Common myeloid progenitor, CD34-positive (primary cell): Measurements from ENCODE around the gene KIF13A.
"Not testable (repeated sequence)": the region's sequence is repeated elsewhere in the genome, so short reads cannot be mapped to it uniquely, and the experiment has no call there.

ENCODE experiments used
- CTCF ChIA-PET: fragments of 350-600 bp; sonication (Branson Sonifier 250); formaldehyde crosslinking; loops from one replicate; lab custom pipeline; 2021; ENCODE audit warnings: antibody characterized with exemption; lab: Charles Lee
- POLR2A ChIA-PET: fragments of 350-600 bp; sonication (Branson Sonifier 250); formaldehyde crosslinking; loops from one replicate; lab custom pipeline; 2021; ENCODE audit warnings: antibody characterized with exemption; lab: Charles Lee
- DNase-seq, 3 donors: peaks; one replicate each; pipeline versions ENCODE4 v3.0.0 to v3.0.0-alpha.2; 2013
- H3K27ac ChIP-seq, 2 experiments: 1 replicate in 1 of 2; 2 replicates in 1 of 2; pipeline ENCODE4 v1.7.0; 2013; ENCODE audit warnings: inconsistent platforms in 2 of 2, low read length in 2 of 2, mild to moderate bottlenecking in 2 of 2, low read depth in 1 of 2, moderate library complexity in 1 of 2; ENCODE audit not compliant: severe bottlenecking in 2 of 2, insufficient read depth in 1 of 2, poor library complexity in 1 of 2
- H3K27me3 ChIP-seq, 5 experiments: replicated peaks in 2 of 5; 1 replicate in 3 of 5; 2 replicates in 2 of 5; pipeline versions ENCODE4 v1.6.1 to v1.7.0; 2013; ENCODE audit warnings: low read length in 4 of 5, mild to moderate bottlenecking in 2 of 5, moderate library complexity in 2 of 5, inconsistent platforms in 1 of 5; ENCODE audit not compliant: insufficient read depth in 5 of 5, control insufficient read depth in 4 of 5
- H3K36me3 ChIP-seq, 4 experiments: 1 replicate in 2 of 4; 2 replicates in 2 of 4; pipeline versions ENCODE4 v1.6.1 to v1.7.0; 2013; ENCODE audit warnings: low read length in 3 of 4, control low read depth in 1 of 4, mild to moderate bottlenecking in 1 of 4; ENCODE audit not compliant: control insufficient read depth in 4 of 4, insufficient read depth in 4 of 4
- H3K4me1 ChIP-seq, 4 experiments: 1 replicate in 3 of 4; 2 replicates in 1 of 4; pipeline versions ENCODE4 v1.6.1 to v1.7.1; 2013; ENCODE audit warnings: low read length in 3 of 4, mild to moderate bottlenecking in 3 of 4, control low read depth in 1 of 4, inconsistent platforms in 1 of 4, moderate library complexity in 1 of 4; ENCODE audit not compliant: control insufficient read depth in 4 of 4, insufficient read depth in 4 of 4; ENCODE audit errors: control extremely low read depth in 1 of 4
- H3K4me3 ChIP-seq, 7 experiments: 1 replicate in 4 of 7; 2 replicates in 3 of 7; pipeline versions ENCODE4 v1.5.1 to v1.7.0; 2013; ENCODE audit warnings: mild to moderate bottlenecking in 7 of 7, low read length in 6 of 7, moderate library complexity in 6 of 7, inconsistent platforms in 2 of 7, low read depth in 2 of 7, control low read depth in 1 of 7; ENCODE audit not compliant: insufficient read depth in 4 of 7, control insufficient read depth in 1 of 7; ENCODE audit errors: extremely low read depth in 1 of 7
- H3K9me3 ChIP-seq, 5 experiments: 1 replicate in 4 of 5; 2 replicates in 1 of 5; pipeline versions ENCODE4 v1.6.1 to v1.7.1; 2013; ENCODE audit warnings: low read length in 4 of 5, mild to moderate bottlenecking in 2 of 5, inconsistent platforms in 1 of 5, low read depth in 1 of 5, moderate library complexity in 1 of 5; ENCODE audit not compliant: control insufficient read depth in 4 of 5, insufficient read depth in 2 of 5; ENCODE audit errors: control extremely low read depth in 1 of 5
- WGBS: methylation state at CpG from one replicate; pipeline ENCODE4 v1.1.5; 2013; ENCODE audit not compliant: insufficient coverage; 5-methylcytosine and 5-hydroxymethylcytosine counted together

Gene KIF13A

DNA sequence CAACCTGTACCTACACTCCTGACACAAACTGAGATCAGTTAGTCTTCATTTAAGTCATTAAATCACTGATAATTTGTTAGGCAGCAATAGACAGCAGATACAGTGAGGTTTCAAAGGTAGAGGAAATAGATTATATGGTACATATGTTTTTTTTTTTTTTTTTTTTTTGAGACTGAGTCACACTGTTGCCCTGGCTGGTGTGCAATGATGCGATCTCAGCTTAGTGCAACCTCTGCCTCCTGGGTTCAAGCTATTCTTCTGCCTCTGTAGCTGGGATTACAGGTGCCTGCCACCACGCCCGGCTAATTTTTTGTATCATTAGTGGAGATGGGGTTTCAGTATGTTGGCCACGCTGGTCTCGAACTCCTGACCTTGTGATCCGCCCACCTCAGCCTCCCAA lies 38.2 kb upstream of the KIF13A start:
- no peak overlapping the region for H3K4me3 ChIP-seq
- H3K9me3 ChIP-seq: no peaks in the 10 kb centered on the region
- no peak for DNase-seq
- no peaks in the 10 kb centered on the region for H3K4me1 ChIP-seq
- H3K27ac ChIP-seq: no peak overlapping the region
- no peaks in the 10 kb centered on the region for H3K27me3 ChIP-seq
- ChIA-PET CTCF (no interaction called here), POLR2A (no interaction called here)
- no peaks in the 10 kb centered on the region for H3K36me3 ChIP-seq
- WGBS: 93% methylated on average over 5 of the region's 6 CpGs

DNA sequence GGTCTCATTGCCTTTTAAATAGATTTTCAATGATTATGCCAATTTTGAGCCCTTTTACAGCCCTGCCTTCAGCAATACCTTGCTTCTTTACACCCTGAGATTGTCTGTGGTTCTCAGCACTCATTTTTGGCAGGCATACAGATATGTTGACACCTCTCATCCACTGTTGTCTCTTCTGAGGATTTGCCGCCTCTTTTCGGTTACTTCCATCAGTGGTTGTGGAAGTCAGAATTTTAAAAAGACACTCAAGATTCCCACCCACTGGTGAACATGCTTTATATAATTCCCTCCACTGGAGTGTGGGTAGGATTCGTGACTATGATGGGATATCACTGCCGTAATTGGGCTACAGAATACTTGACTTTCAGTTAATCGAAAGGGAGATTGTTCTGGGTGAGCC lies 37.4 kb upstream of the KIF13A start:
- H3K4me3 ChIP-seq: no peak overlapping the region
- H3K27me3 ChIP-seq: no peaks in the 10 kb centered on the region
- H3K4me1 ChIP-seq: no peaks in the 10 kb centered on the region
- WGBS: 95% methylated on average over 3 of the region's 5 CpGs
- no peak for DNase-seq
- ChIA-PET POLR2A (no interaction called here), CTCF (interaction anchor here (1.4 kb wide), 1 partner anchor 94 kb away, joined by 3 read pairs; no protein-coding TSS in a partner anchor)
- H3K36me3 ChIP-seq: no peaks in the 10 kb centered on the region
- no peaks in the 10 kb centered on the region for H3K9me3 ChIP-seq
- no peak overlapping the region for H3K27ac ChIP-seq

DNA sequence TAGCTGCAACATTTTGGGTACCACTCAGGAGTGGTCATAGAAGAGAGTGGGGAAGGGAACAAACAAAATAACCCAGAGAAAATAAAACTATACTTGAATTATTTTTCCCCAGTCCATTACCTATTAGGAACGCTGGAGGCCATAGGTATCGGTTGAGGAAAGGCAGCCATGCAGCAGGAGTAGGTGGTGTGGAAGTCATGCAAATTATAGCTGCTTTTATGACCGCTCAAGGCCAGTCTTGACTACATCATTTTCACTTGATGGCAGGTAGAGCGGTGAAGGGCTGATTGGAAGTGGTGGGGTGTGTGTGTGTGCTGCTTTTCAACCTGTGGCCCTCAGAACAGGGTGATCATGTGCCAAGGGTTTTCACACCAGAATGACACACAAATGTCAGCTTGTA lies 36.5 kb upstream of the KIF13A start:
- WGBS: 100% methylated on average over 3 of the region's 4 CpGs
- CTCF ChIA-PET: interaction anchor here (1.4 kb wide), 1 partner anchor 95 kb away, joined by 3 read pairs; no protein-coding TSS in a partner anchor
- H3K27ac ChIP-seq: no peak overlapping the region
- H3K4me3 ChIP-seq: no peak overlapping the region
- H3K4me1 ChIP-seq: no peaks in the 10 kb centered on the region
- H3K27me3 ChIP-seq: peaks cover 0 to 3% (median 0%) of the 10 kb centered on the region in 5 experiments
- no peaks in the 10 kb centered on the region for H3K36me3 ChIP-seq
- POLR2A ChIA-PET: no interaction called here
- DNase-seq: no peak
- H3K9me3 ChIP-seq: peaks cover 0 to 5% (median 0%) of the 10 kb centered on the region in 5 experiments

DNA sequence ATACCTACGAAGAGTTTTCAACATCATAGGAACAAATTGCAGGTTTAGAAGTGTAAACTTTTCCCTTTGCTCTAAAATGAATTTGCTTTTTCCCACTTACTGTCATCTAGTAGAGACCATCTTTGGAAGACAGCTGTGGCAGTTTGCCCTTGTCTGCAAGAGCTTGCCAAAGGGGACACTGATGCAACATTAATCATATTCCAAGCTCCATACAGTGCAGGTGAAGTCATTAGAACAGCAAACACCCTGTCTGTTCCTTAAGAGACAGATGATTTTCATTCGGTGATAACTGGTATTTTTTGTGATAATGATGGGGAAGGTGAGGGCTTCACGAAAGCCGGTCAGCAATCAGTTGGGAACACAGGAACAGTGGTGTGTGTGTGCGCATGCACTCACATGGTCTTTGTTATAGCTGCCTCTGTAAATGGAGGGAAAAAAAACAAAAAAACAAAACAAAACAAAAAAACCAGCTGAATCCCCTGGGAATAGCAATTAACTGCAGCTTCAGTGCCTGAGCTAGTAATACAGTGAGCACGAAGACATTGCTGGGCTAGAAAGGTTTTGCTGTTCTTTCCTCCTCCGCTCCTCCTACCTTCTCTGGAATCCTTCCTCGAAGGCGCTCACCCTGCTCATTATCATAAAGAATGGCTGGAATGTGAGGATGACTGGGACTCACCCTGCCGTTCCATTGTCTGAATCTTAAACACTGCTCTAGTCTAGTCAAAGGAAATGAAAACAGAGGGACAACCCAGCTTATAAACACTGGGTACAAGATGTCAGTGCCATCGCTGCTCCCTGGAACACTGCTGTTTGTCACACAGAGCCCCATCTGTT lies 35.2 kb upstream of the KIF13A start:
- H3K27ac ChIP-seq: no peak overlapping the region
- no peak overlapping the region for H3K4me3 ChIP-seq
- POLR2A ChIA-PET: no interaction called here
- H3K9me3 ChIP-seq: peaks cover 0 to 5% (median 0%) of the 10 kb centered on the region in 5 experiments
- no peaks in the 10 kb centered on the region for H3K36me3 ChIP-seq
- DNase-seq: no peak
- H3K4me1 ChIP-seq: no peaks in the 10 kb centered on the region
- CTCF ChIA-PET: interaction anchor here (1.1 kb wide), 1 partner anchor 38 kb away, joined by 3 read pairs; no protein-coding TSS in a partner anchor
- H3K27me3 ChIP-seq: peaks cover 0 to 3% (median 0%) of the 10 kb centered on the region in 5 experiments
- 96% methylated on average over 8 of the region's 11 CpGs for WGBS

DNA sequence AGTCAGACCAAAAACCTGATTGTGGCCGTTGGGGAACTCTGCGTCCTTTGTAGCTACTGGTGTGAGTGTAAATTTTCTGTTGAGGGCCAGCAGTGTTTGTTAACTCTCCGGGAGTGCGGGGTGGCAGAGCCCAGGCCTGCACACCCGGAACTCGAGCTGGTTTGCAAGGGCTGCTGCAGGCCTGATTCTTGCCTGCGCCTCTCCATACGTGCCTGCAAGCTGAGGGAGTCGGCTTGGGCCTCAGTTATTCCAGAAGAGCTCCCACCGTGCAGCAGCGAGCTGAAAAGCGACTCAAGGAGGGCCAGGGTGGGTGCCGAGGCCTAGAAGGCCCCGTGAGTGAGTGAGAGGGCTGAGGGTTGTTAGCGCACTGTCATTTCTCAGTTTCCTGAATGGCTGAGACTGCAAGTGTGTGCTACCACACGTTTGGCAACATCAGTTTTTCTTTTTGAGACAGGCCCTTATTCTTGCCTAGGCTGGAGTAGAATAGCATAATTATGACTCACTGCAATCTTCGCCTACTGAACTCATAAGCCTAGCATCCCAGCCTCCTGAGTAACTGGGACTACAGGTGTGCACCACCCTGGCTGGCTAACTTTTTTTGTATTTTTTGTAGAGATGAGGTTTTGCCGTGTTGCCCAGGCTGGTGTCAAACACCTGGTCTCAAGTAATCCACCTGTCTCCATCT lies 33.9 kb upstream of the KIF13A start:
- ChIA-PET CTCF (no interaction called here), POLR2A (no interaction called here)
- Histone ChIP-seq H3K27ac (no peak overlapping the region), H3K4me1 (no peaks in the 10 kb centered on the region), H3K9me3 (peaks cover 0 to 5% (median 0%) of the 10 kb centered on the region in 5 experiments), H3K36me3 (no peaks in the 10 kb centered on the region), H3K27me3 (peaks cover 0 to 3% (median 0%) of the 10 kb centered on the region in 5 experiments), H3K4me3 (no peak overlapping the region)
- no peak for DNase-seq
- WGBS: 93% methylated on average over 14 of the region's 18 CpGs

DNA sequence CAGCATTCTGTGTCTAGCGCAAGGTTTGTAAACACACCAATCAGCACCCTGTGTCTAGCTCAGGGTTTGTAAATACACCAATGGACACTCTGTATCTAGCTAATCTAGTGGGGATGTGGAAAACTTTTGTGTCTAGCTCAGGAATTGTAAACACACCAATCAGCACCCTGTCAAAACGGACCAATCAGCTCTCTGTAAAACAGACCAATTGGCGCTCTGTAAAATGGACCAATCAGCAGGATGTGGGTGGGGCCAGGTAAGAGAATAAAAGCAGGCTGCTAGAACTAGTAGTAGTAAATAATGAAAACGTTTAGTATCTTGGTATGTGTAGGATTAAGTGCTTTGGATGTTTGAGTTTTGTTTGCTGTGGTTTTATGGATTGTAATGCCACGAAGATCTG lies 33.1 kb upstream of the KIF13A start:
- H3K36me3 ChIP-seq, H3K4me3 ChIP-seq, DNase-seq, H3K27me3 ChIP-seq, H3K4me1 ChIP-seq, H3K9me3 ChIP-seq, POLR2A ChIA-PET, H3K27ac ChIP-seq: not testable (repeated sequence)
- CTCF ChIA-PET: interaction anchor here (0.7 to 1.5 kb wide), 2 partner anchors 8 to 1838 kb away, joined by 4 read pairs; no protein-coding TSS in a partner anchor
- WGBS: 73% methylated on average over 4 of the region's 5 CpGs
